Measurements from ENCODE around the gene TMEM255A. TPM values are rescaled to one million over a fixed set of nuclear protein-coding genes. Genes with fewer than 3 reads are reported as not detected.

TMEM255A gene
- total RNA-seq (under 1 TPM; 0.43 to 0.87 TPM), polyA plus RNA-seq (ENCODE audit: insufficient read depth, low read depth, low replicate concordance) (2.2 TPM)
- long read RNA-seq, donor 1 = 0 reads
- long read RNA-seq, donor 2 = 0 reads

- Histone ChIP-seq H3K27me3 (no peaks in the 10 kb centered on the region), H3K9me3 (no peaks in the 10 kb centered on the region), H3K4me3 (no peak within 1 kb of the TSS), H3K4me1 (no peaks in the 10 kb centered on the region), H3K27ac (no peak within 1 kb of the TSS), H3K36me3 (ENCODE audit: low read depth, missing control alignments) (no peaks in the 10 kb centered on the region)
- WGBS, 2 donors = 4% methylated on average over 27 of the region's 49 CpGs; no CpG with 5 or more reads in 1 of the 2 donors
- TF ChIP-seq POLR2A (IDR thresholded peaks at IDR 0.05) = no peak
- no peak for TF ChIP-seq CTCF (IDR thresholded peaks at IDR 0.05)
- no peak for DNase-seq
- intact Hi-C loops (cut with DNase I; ENCODE audit: low total_unique reads) = no loop called here
These were observed at the start of gene TMEM255A for GRCh38 chrX:120310861-120311726. Gene TMEM255A, minus strand, starts transcription at chrX:120311461. Its CDS starts 152 bp downstream, at chrX:120311309.

- no peaks in the 10 kb centered on the region for H3K9me3 ChIP-seq
These were observed 47.6 kb upstream of the TMEM255A start for GRCh38 chrX:120358737-120359456.

GRCh38 chrX:120357186-120357585 is 45.9 kb upstream of the TMEM255A start:
- H3K9me3 ChIP-seq = no peaks in the 10 kb centered on the region
- TF ChIP-seq CTCF (IDR thresholded peaks at IDR 0.05) (no peak), POLR2A (IDR thresholded peaks at IDR 0.05) (no peak)
- WGBS, 2 donors = 38 to 52% methylated on average over 2 of the region's 2 CpGs

More at GRCh38 chrX:120358737-120359456, 47.6 kb upstream of the TMEM255A start:
- no peaks in the 10 kb centered on the region for H3K4me1 ChIP-seq
- TF ChIP-seq POLR2A (IDR thresholded peaks at IDR 0.05) (no peak), CTCF (IDR thresholded peaks at IDR 0.05) (no peak)
- H3K4me3 ChIP-seq = no peak overlapping the region
- intact Hi-C loops (cut with DNase I; ENCODE audit: low total_unique reads) = no loop called here
- no peak for DNase-seq
- WGBS, 2 donors = 62 to 70% methylated on average over 5 to 7 of the region's 7 CpGs
- no peaks in the 10 kb centered on the region for H3K27me3 ChIP-seq
- H3K27ac ChIP-seq = no peak overlapping the region
- H3K36me3 ChIP-seq (ENCODE audit: low read depth, missing control alignments) = no peaks in the 10 kb centered on the region

GRCh38 chrX:120356084-120356483 is 44.8 kb upstream of the TMEM255A start:
- Histone ChIP-seq H3K27me3 (no peaks in the 10 kb centered on the region), H3K9me3 (no peaks in the 10 kb centered on the region), H3K36me3 (ENCODE audit: low read depth, missing control alignments) (no peaks in the 10 kb centered on the region), H3K27ac (no peak overlapping the region), H3K4me3 (no peak overlapping the region), H3K4me1 (no peaks in the 10 kb centered on the region)
- TF ChIP-seq CTCF (IDR thresholded peaks at IDR 0.05) = no peak
- no peak for TF ChIP-seq POLR2A (IDR thresholded peaks at IDR 0.05)
- WGBS, 2 donors = 64 to 83% methylated on average over 3 of the region's 3 CpGs
- intact Hi-C loops (cut with DNase I; ENCODE audit: low total_unique reads) = no loop called here
- no peak for DNase-seq

More at GRCh38 chrX:120357186-120357585, 45.9 kb upstream of the TMEM255A start:
- no peak for DNase-seq
- Histone ChIP-seq H3K27ac (no peak overlapping the region), H3K36me3 (ENCODE audit: low read depth, missing control alignments) (no peaks in the 10 kb centered on the region), H3K27me3 (no peaks in the 10 kb centered on the region), H3K4me1 (no peaks in the 10 kb centered on the region), H3K4me3 (no peak overlapping the region)
- intact Hi-C loops (cut with DNase I; ENCODE audit: low total_unique reads) = no loop called here
